GM23338 (cell line): Measurements from ENCODE around the gene AZGP1. TPM values are rescaled to one million over a fixed set of nuclear protein-coding genes. Genes with fewer than 3 reads are reported as not detected.
A peak's percentile ranks its signal among the peaks of the same experiment; 100 is the strongest.

Source experiments
- ATAC-seq: fragments of 200-7000 bp; cut with Tn5 transposase; 3 replicates; pipeline ENCODE4 v1.9.1; 2020
- DNase-seq: peaks from one replicate; pipeline ENCODE4 v3.0.0-alpha.2; 2015; ENCODE audit warnings: low spot score
- H2AFZ ChIP-seq: fragments of 200-600 bp; sonication (generic); 2 replicates; pipeline ENCODE4 v1.8.0; 2016; ENCODE audit warnings: antibody characterized with exemption, mild to moderate bottlenecking, moderate library complexity
- H3F3A ChIP-seq: fragments of 200-600 bp; sonication (generic); replicated peaks from 2 replicates; pipeline ENCODE4 v1.8.0; 2017; ENCODE audit warnings: antibody characterized with exemption, mixed run types, low read depth
- H3K27ac ChIP-seq: fragments of 200-600 bp; sonication (generic); 2 replicates; pipeline ENCODE4 v1.6.1; 2016; ENCODE audit warnings: low read depth
- H3K27me3 ChIP-seq: fragments of 200-600 bp; sonication (generic); 2 replicates; pipeline ENCODE4 v1.8.0; 2016; ENCODE audit warnings: mild to moderate bottlenecking, mixed run types, moderate library complexity; ENCODE audit not compliant: insufficient read depth
- H3K36me3 ChIP-seq: fragments of 200-600 bp; sonication (generic); 2 replicates; pipeline ENCODE4 v1.8.0; 2016; ENCODE audit warnings: mild to moderate bottlenecking; ENCODE audit not compliant: insufficient read depth
- H3K4me1 ChIP-seq: fragments of 200-600 bp; sonication (generic); 2 replicates; pipeline ENCODE4 v1.8.0; 2016; ENCODE audit warnings: mild to moderate bottlenecking, moderate library complexity; ENCODE audit not compliant: insufficient read depth
- H3K4me2 ChIP-seq: fragments of 200-600 bp; sonication (generic); 2 replicates; pipeline ENCODE4 v1.7.1; 2017; ENCODE audit warnings: mixed run types
- H3K4me3 ChIP-seq: fragments of 200-600 bp; sonication (generic); 2 replicates; pipeline ENCODE4 v1.6.1; 2016; ENCODE audit warnings: mixed run types
- H3K79me2 ChIP-seq: fragments of 200-600 bp; sonication (generic); replicated peaks from 2 replicates; pipeline ENCODE4 v1.8.0; 2017; ENCODE audit warnings: mild to moderate bottlenecking; ENCODE audit not compliant: insufficient read depth
- H3K9me2 ChIP-seq: fragments of 200-600 bp; sonication (generic); 2 replicates; pipeline ENCODE4 v1.8.0; 2017; ENCODE audit not compliant: insufficient read depth
- H4K20me1 ChIP-seq: fragments of 200-600 bp; sonication (generic); replicated peaks from 2 replicates; pipeline ENCODE4 v1.8.0; 2017; ENCODE audit warnings: mild to moderate bottlenecking; ENCODE audit not compliant: insufficient read depth
- H3K27ac Mint-ChIP-seq: 2 replicates; pipeline ENCODE4 v1.8.0; 2020; ENCODE audit warnings: inconsistent platforms, mild to moderate bottlenecking, moderate library complexity, mixed read lengths
- H3K27me3 Mint-ChIP-seq: 3 replicates; pipeline ENCODE4 v1.8.0; 2022; ENCODE audit warnings: low read depth, mild to moderate bottlenecking, moderate library complexity, mixed read lengths, inconsistent platforms; ENCODE audit not compliant: insufficient read depth, poor library complexity
- H3K36me3 Mint-ChIP-seq: 3 replicates; pipeline ENCODE4 v1.8.0; 2021; ENCODE audit warnings: low read depth, mild to moderate bottlenecking, inconsistent platforms, moderate library complexity, mixed read lengths
- H3K4me1 Mint-ChIP-seq: 3 replicates; pipeline ENCODE4 v1.8.0; 2020; ENCODE audit warnings: mild to moderate bottlenecking, inconsistent platforms, mixed read lengths
- H3K4me3 Mint-ChIP-seq: 3 replicates; pipeline ENCODE4 v1.8.0; 2021; ENCODE audit warnings: moderate library complexity, mild to moderate bottlenecking, inconsistent platforms, mixed read lengths
- H3K9me3 Mint-ChIP-seq: 3 replicates; pipeline ENCODE4 v1.8.0; 2020; ENCODE audit warnings: moderate library complexity, mild to moderate bottlenecking, inconsistent platforms, mixed read lengths
- CREB1 ChIP-seq: fragments of 250-450 bp; sonication (Bioruptor Pico); IDR thresholded peaks from 2 replicates; pipeline ENCODE4 v1.5.0; 2020; ENCODE audit warnings: low read depth, mild to moderate bottlenecking, moderate library complexity
- EZH2 ChIP-seq: fragments of 200-600 bp; sonication (generic); IDR thresholded peaks from one replicate; pipeline ENCODE4 v1.8.0; 2017; ENCODE audit warnings: antibody characterized with exemption, mild to moderate bottlenecking, low read depth; ENCODE audit not compliant: unreplicated experiment
- JUNB ChIP-seq: IDR thresholded peaks from one replicate; pipeline ENCODE4 v1.6.1; 2016; ENCODE audit warnings: antibody characterized with exemption; ENCODE audit not compliant: unreplicated experiment
- NANOG ChIP-seq: IDR thresholded peaks from 2 replicates; pipeline ENCODE4 v1.6.1; 2016; ENCODE audit warnings: antibody characterized with exemption, borderline replicate concordance
- POLR2AphosphoS5 ChIP-seq: IDR thresholded peaks from 2 replicates; pipeline ENCODE4 v1.6.1; 2016; ENCODE audit warnings: antibody characterized with exemption, low read depth
- STAT1 ChIP-seq: IDR thresholded peaks from one replicate; pipeline ENCODE4 v1.6.1; 2016; ENCODE audit warnings: antibody characterized with exemption; ENCODE audit not compliant: unreplicated experiment
- ZNF114 ChIP-seq: fragments of 250-450 bp; sonication (Bioruptor Pico); IDR thresholded peaks from 2 replicates; pipeline ENCODE4 v1.5.0; 2020; ENCODE audit warnings: mild to moderate bottlenecking, moderate library complexity
- ZNF331 ChIP-seq: fragments of 250-450 bp; sonication (Bioruptor Pico); IDR thresholded peaks from 2 replicates; pipeline ENCODE4 v1.5.0; 2020; ENCODE audit warnings: low read depth, mild to moderate bottlenecking, moderate library complexity
- polyA plus RNA-seq: library from polyadenylated mRNA; unstranded; fragments of >200 nt; fragmentation: Nextera tagmentation; extraction: Ambion mirVana; gene quantifications from 2 replicates; pipeline ENCODE4 v1.2.1, GENCODE V29; 2016
- total RNA-seq: library from RNA; depleted of rRNA; stranded (reverse); fragments of >200 nt; shearing (Covaris generic); gene quantifications from 2 replicates; pipeline ENCODE4 v1.2.3, GENCODE V29; 2014
- TF ChIP-seq, protein P1 (sequence below), 2 experiments: fragments of 200-600 bp in 1 of 2; sonication (generic) in 1 of 2; conservative IDR thresholded peaks; 2 replicates each; pipeline versions ENCODE4 v1.5.1 to v1.6.1; 2016 to 2017; ENCODE audit warnings: antibody characterized with exemption in 2 of 2, low read depth in 2 of 2, mild to moderate bottlenecking in 2 of 2, moderate library complexity in 1 of 2
- TF ChIP-seq, protein P2 (sequence below): fragments of 250-450 bp; sonication (Bioruptor Pico); IDR thresholded peaks from 2 replicates; pipeline ENCODE4 v1.5.0; 2020; ENCODE audit warnings: mild to moderate bottlenecking, moderate library complexity
- TF ChIP-seq, protein P3 (sequence below): IDR thresholded peaks from 2 replicates; pipeline ENCODE4 v1.6.1; 2016; ENCODE audit warnings: antibody characterized with exemption
- TF ChIP-seq, protein P4 (sequence below): IDR thresholded peaks from one replicate; pipeline ENCODE4 v1.6.1; 2018; ENCODE audit warnings: antibody characterized with exemption; ENCODE audit not compliant: unreplicated experiment

AZGP1 gene
- total and polyA plus RNA-seq, 2 experiments from 2014 or later, result 0.17 to 1.3 TPM

DNA sequence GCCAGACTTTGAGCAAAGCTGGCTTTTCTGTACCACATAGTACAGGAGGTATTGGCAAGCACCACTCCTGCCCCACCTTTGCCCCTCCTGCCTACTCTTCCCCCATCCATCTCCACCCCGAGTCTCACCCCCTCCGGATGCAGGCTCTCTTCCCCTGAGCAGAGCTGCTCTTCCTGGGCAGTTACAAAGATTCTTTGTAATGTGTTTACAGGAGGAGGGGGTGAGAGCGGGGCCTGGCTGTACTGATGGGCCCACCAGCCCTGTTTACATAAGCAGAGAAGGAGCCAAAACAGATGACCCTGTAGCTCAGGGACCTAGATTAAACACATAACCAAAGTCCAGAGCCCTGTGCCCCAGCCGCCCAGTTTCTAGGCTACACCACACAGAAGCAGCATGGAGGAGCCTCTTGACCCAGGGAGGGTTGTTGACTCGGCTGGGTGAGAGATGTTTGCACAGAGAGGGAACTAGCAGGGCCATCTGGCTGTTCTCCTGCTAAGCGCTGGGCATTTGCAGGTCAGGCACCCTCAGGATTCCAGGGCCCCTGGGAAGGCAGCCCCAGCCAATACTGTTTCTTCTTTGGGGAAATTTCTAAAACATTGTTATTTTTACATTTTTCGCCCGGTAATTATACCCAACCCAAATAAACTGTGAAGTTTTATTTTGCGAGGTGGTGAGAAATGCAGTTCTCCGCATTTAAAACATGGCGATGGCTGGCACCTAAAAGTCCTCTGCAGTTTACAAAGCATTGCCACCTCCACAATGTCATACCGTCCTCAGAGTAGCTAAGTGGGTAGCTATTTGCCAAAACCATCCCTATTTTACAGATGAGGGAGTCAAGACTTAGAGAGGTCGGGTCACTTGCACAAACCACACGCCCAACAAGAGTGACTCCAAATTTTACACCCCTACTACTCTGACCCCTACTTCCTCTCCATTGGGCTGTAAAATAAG is 28.2 kb upstream of the AZGP1 start:
- Histone ChIP-seq H3K27me3 (no peaks in the 10 kb centered on the region), H4K20me1 (no peaks in the 10 kb centered on the region), H3K4me1 (peaks cover 6% of the 10 kb centered on the region; the same call in 1 of the 2 replicates), H3K9me2 (no peaks in the 10 kb centered on the region), H3K36me3 (no peaks in the 10 kb centered on the region), H3K79me2 (no peaks in the 10 kb centered on the region), H3K27ac (no peak overlapping the region), H2AFZ (peak overlapping the region; percentile 81; the same call in 1 of the 2 replicates), H3K4me2 (no peak overlapping the region), H3K4me3 (no peak overlapping the region), H3F3A (no peaks in the 10 kb centered on the region)
- Mint-ChIP-seq H3K4me1 (peaks cover 9% of the 10 kb centered on the region; the same call in 2 of the 3 replicates), H3K27me3 (peaks cover 6% of the 10 kb centered on the region), H3K9me3 (no peaks in the 10 kb centered on the region), H3K4me3 (no peak overlapping the region; the same call in 2 of the 3 replicates), H3K27ac (peak overlapping the region; percentile 27; the same call in 1 of the 2 replicates), H3K36me3 (peaks cover 2% of the 10 kb centered on the region; the same call in 2 of the 3 replicates)
- TF ChIP-seq EZH2, result no peak
- TF ChIP-seq ZNF114 (CRISPR knock-in tag), result no peak
- TF ChIP-seq CREB1 (CRISPR knock-in tag), result no peak
- TF ChIP-seq NANOG, result no peak
- TF ChIP-seq, protein P1, sequence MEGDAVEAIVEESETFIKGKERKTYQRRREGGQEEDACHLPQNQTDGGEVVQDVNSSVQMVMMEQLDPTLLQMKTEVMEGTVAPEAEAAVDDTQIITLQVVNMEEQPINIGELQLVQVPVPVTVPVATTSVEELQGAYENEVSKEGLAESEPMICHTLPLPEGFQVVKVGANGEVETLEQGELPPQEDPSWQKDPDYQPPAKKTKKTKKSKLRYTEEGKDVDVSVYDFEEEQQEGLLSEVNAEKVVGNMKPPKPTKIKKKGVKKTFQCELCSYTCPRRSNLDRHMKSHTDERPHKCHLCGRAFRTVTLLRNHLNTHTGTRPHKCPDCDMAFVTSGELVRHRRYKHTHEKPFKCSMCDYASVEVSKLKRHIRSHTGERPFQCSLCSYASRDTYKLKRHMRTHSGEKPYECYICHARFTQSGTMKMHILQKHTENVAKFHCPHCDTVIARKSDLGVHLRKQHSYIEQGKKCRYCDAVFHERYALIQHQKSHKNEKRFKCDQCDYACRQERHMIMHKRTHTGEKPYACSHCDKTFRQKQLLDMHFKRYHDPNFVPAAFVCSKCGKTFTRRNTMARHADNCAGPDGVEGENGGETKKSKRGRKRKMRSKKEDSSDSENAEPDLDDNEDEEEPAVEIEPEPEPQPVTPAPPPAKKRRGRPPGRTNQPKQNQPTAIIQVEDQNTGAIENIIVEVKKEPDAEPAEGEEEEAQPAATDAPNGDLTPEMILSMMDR (conservative IDR thresholded peaks at IDR 0.05; ENCODE audit: low read depth in 2 of 2), result no peak
- no peak for TF ChIP-seq POLR2AphosphoS5
- TF ChIP-seq, protein P2, sequence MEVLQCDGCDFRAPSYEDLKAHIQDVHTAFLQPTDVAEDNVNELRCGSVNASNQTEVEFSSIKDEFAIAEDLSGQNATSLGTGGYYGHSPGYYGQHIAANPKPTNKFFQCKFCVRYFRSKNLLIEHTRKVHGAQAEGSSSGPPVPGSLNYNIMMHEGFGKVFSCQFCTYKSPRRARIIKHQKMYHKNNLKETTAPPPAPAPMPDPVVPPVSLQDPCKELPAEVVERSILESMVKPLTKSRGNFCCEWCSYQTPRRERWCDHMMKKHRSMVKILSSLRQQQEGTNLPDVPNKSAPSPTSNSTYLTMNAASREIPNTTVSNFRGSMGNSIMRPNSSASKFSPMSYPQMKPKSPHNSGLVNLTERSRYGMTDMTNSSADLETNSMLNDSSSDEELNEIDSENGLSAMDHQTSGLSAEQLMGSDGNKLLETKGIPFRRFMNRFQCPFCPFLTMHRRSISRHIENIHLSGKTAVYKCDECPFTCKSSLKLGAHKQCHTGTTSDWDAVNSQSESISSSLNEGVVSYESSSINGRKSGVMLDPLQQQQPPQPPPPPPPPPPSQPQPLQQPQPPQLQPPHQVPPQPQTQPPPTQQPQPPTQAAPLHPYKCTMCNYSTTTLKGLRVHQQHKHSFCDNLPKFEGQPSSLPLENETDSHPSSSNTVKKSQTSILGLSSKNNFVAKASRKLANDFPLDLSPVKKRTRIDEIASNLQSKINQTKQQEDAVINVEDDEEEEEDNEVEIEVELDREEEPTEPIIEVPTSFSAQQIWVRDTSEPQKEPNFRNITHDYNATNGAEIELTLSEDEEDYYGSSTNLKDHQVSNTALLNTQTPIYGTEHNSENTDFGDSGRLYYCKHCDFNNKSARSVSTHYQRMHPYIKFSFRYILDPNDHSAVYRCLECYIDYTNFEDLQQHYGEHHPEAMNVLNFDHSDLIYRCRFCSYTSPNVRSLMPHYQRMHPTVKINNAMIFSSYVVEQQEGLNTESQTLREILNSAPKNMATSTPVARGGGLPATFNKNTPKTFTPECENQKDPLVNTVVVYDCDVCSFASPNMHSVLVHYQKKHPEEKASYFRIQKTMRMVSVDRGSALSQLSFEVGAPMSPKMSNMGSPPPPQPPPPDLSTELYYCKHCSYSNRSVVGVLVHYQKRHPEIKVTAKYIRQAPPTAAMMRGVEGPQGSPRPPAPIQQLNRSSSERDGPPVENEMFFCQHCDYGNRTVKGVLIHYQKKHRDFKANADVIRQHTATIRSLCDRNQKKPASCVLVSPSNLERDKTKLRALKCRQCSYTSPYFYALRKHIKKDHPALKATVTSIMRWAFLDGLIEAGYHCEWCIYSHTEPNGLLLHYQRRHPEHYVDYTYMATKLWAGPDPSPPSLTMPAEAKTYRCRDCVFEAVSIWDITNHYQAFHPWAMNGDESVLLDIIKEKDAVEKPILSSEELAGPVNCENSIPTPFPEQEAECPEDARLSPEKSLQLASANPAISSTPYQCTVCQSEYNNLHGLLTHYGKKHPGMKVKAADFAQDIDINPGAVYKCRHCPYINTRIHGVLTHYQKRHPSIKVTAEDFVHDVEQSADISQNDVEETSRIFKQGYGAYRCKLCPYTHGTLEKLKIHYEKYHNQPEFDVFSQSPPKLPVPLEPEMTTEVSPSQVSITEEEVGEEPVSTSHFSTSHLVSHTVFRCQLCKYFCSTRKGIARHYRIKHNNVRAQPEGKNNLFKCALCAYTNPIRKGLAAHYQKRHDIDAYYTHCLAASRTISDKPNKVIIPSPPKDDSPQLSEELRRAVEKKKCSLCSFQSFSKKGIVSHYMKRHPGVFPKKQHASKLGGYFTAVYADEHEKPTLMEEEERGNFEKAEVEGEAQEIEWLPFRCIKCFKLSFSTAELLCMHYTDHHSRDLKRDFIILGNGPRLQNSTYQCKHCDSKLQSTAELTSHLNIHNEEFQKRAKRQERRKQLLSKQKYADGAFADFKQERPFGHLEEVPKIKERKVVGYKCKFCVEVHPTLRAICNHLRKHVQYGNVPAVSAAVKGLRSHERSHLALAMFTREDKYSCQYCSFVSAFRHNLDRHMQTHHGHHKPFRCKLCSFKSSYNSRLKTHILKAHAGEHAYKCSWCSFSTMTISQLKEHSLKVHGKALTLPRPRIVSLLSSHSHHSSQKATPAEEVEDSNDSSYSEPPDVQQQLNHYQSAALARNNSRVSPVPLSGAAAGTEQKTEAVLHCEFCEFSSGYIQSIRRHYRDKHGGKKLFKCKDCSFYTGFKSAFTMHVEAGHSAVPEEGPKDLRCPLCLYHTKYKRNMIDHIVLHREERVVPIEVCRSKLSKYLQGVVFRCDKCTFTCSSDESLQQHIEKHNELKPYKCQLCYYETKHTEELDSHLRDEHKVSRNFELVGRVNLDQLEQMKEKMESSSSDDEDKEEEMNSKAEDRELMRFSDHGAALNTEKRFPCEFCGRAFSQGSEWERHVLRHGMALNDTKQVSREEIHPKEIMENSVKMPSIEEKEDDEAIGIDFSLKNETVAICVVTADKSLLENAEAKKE, result no peak
- TF ChIP-seq, protein P3, sequence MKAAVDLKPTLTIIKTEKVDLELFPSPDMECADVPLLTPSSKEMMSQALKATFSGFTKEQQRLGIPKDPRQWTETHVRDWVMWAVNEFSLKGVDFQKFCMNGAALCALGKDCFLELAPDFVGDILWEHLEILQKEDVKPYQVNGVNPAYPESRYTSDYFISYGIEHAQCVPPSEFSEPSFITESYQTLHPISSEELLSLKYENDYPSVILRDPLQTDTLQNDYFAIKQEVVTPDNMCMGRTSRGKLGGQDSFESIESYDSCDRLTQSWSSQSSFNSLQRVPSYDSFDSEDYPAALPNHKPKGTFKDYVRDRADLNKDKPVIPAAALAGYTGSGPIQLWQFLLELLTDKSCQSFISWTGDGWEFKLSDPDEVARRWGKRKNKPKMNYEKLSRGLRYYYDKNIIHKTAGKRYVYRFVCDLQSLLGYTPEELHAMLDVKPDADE, result no peak
- no peak for TF ChIP-seq JUNB
- no peak for TF ChIP-seq STAT1
- TF ChIP-seq ZNF331 (CRISPR knock-in tag), result no peak
- TF ChIP-seq, protein P4, sequence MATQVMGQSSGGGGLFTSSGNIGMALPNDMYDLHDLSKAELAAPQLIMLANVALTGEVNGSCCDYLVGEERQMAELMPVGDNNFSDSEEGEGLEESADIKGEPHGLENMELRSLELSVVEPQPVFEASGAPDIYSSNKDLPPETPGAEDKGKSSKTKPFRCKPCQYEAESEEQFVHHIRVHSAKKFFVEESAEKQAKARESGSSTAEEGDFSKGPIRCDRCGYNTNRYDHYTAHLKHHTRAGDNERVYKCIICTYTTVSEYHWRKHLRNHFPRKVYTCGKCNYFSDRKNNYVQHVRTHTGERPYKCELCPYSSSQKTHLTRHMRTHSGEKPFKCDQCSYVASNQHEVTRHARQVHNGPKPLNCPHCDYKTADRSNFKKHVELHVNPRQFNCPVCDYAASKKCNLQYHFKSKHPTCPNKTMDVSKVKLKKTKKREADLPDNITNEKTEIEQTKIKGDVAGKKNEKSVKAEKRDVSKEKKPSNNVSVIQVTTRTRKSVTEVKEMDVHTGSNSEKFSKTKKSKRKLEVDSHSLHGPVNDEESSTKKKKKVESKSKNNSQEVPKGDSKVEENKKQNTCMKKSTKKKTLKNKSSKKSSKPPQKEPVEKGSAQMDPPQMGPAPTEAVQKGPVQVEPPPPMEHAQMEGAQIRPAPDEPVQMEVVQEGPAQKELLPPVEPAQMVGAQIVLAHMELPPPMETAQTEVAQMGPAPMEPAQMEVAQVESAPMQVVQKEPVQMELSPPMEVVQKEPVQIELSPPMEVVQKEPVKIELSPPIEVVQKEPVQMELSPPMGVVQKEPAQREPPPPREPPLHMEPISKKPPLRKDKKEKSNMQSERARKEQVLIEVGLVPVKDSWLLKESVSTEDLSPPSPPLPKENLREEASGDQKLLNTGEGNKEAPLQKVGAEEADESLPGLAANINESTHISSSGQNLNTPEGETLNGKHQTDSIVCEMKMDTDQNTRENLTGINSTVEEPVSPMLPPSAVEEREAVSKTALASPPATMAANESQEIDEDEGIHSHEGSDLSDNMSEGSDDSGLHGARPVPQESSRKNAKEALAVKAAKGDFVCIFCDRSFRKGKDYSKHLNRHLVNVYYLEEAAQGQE, result no peak
- DNase-seq, result peak; percentile 26
- peak; percentile 75 for ATAC-seq
